Activated T-cell treated with anti-CD3 and anti-CD28 coated beads for 1 hour (primary cell): ENCODE data around the gene CCDC169.
"Not testable (repeated sequence)": the region's sequence is repeated elsewhere in the genome, so short reads cannot be mapped to it uniquely, and the experiment has no call there.

ENCODE experiments used
- DNase-seq: peaks from one replicate; pipeline ENCODE4 v3.0.0-alpha.2; 2020; ENCODE audit warnings: low read depth

Gene CCDC169

DNA sequence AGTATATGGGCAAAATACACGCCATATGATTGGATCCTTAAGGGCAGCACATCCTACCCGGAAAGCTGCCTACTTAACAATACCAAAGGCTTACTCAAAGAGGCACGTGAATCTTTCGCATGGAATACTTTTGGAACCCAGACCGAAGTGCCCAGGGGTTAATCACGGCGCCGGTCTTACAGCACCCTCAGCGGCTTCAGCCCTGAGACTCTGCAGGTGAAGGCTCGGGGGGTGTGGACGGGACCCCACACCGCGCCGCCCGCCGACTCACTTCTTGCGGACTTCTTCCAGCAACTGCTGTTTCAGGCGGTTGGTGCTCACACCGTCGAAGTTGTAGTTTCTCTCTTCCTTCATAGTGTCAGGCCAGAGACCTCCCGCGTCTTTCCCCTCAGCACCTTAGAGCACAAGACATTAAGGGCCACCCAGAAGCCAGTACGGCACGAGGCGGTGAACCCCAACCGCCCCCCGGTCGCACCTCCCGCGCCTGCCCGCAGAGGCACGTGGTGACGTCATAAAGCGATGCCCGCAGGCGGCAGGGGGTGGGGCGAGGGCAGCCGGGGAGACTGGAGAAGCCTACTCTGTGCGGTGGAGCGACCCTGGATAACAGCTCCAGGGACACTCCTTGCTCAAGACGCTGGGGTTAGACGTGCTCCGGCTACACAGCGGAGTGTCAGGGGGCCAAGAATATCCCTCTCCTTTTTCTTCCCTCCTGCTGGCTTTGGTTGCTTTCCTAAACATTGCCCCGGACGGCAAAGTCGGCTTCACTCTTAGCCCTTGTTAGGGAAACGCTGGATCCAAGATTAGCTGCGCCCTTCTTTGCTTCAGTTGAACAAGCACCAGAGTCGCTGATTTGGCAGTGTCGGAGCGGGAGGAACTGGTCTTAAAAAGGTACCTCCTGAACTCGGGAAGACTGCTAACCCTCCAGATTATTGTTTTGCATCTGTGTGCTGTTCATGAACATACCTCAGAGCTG is at the start of gene CCDC169:
Gene CCDC169, minus strand, starts transcription at position 449 of the 973 bp plus-strand sequence. Its CDS starts 95 bp downstream, at position 354.
- peak; percentile 43 for DNase-seq

DNA sequence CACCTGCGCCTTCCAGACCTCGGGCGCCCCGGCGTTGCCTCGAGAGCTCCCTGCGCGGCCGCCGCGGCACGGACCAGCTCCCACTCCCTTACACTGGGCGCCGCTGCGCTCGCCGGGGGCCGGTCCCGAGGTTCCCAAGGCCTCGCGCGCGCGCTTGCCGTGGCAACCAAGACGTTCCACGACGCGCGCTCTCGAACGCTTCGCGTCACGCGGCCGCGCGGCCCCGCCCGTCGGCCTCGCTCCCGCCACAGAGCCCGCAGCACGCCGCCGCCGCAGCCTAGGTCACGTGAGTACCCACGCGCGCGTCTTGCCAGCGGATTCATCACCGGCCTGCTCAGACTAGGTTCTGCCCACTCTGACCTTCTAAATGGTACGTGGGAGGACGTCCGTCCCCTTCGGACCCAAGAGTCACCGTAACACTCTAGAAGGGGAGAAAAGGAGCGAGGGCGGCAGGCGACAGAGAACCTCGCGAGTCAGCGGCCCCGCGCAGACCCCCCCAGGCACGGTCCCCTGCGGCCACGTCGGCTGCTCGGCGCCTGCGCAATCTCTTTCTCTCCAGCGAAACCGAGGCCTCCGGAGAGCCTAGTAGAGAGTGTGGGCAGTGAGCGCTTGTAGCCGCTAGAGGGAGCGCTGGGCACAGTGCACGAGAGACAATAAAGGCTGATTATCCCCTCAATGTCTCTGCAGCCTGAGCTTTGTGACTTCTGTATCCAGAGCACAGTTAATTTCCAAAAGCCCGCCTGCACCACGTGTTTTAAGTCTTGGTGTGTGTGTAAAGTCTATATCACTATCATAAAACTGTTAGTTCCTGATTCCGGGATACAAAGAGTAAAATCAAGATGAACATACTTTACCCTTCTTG is 48.8 kb upstream of the CCDC169 start, which contains the start of gene SPART:
Gene SPART, minus strand, starts transcription at position 173 of the 862 bp plus-strand sequence. CDS start 10,564 bp downstream, outside the sequence.
- peak; percentile 83 for DNase-seq

DNA sequence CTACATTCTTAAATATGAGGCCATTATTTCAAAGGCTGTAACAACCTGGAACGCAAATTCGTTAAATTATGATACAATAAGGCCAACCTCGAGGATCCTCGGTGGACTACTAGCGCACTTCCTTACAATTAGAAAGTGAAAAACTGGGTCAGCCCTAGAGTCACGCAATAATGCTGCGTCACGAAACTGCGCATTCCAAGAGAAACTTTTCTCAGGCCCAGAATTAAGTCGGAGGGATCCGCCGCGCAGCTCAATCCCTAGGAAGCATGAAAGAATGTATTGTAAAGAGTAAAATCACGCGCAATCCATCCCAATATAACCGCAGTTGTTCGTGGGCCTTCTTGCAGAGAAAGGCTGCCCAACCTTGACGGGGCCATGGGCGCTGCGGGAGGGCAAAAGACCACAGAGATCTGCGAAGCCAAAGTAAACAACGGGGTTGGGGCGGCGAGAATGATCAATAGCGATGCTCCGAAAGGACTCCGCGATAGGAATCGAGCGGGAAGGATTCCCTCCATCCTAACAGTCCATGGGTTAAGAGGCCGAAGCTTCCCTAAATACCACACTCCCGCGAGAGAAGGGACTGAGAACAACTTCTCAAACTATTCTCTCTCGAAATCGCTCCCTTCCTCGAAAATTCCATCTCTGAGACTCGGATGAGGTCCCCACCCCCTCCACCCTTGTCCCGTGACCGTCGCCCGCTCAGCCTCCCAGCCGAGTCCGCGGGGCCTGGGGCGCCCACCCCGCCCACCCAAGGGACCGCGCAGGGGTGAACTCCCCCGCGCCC is 48.0 kb upstream of the CCDC169 start:
- peak; percentile 9 for DNase-seq

DNA sequence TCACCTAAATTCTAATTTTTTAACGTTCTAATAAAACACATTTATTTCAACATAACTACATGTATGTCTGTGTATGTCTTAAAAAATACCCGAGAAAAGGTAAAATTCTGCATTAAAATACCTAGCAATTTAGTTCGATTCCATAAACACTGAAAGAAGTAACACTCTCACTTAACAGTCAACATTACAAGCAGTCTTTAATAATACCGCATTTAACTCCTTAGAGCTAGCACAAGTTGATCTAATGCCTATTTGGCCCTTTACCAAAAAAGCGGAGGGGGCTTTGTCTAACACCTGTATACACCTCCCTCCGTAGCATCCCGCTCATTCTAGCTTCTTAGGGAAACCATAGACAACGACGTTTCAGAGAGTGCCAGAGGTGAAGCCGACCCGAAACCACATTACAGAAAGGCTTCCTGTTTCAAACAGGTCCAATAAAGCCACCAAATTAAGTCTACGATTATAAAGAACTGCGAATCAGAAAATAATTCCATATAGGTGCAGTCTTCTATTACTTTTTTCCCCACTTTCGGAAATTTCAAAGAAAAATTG is 47.3 kb upstream of the CCDC169 start:
- DNase-seq, result peak; percentile 3

DNA sequence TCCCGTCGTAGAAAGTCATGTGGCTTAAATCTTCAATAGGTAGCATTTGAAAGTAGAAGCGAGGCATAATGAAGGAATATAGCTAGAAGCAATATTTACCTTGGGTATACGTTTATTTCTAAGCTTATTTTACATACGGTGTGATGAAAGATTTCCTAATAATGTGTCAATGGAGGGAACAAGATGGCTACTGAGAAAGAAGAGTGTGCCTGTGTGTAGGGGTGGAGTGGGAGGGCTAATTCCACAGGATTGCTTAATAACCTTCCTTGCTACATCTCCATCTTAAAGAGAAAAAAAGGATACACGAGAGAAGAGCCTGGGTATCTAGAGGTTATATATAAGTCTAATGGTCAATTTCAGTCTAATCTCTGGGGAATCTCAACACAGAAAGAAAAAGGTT is 46.6 kb upstream of the CCDC169 start:
- no peak for DNase-seq

DNA sequence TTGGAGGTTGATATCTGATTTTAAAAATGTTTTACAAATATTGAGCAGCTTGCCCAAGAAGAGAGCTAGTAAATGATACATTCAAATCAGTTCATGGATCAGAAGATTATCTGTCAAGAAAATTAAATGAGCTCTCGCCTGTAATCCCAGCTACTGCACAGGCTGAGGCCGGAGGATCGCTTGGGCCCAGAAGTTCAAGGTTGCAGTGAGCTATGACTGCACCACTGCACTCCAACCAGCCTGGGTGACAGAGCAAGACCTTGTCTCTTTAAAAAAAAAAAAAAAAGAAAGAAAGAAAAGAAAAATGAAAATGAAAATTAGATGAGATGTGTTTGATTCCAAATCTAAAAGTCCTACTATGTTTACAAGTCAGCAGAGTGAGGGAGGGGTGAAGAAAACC is 46.2 kb upstream of the CCDC169 start:
- no peak for DNase-seq

DNA sequence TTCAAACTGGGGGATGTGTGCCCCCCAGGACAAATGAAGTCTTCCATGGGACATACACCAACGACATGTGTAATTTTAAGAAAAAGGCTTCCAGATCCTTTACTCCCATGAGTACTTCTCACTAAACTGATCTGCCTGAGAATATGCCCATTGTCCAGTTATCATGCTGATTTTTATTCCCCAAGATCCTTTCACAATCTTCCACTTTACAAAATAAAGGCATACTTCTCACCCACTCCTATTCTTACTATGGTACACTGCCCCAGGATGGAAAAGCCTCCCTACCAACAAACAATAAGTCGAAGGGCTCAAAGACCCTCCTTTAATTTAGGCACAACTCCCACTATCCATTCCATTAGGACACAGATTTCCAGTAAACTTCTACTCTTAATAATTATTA is 45.1 kb upstream of the CCDC169 start:
- no peak for DNase-seq

DNA sequence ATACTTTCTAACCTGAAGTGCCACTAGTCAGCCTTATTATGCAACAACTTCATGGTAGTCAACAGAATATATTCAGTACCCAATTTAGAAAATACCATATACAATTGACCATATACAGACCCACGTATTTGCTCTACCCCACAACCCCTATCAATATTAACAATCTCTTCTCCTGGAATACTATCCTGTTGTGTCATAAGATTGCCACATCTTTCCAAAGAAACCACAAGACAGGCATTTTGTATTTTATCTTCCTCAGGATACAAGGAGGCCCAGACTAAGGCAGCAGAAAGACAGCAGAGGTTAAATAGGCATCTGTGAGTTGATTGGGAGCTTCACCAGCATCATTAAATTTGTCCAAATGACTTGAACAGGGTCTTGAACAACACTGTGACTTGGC is 44.1 kb upstream of the CCDC169 start:
- DNase-seq, result no peak

DNA sequence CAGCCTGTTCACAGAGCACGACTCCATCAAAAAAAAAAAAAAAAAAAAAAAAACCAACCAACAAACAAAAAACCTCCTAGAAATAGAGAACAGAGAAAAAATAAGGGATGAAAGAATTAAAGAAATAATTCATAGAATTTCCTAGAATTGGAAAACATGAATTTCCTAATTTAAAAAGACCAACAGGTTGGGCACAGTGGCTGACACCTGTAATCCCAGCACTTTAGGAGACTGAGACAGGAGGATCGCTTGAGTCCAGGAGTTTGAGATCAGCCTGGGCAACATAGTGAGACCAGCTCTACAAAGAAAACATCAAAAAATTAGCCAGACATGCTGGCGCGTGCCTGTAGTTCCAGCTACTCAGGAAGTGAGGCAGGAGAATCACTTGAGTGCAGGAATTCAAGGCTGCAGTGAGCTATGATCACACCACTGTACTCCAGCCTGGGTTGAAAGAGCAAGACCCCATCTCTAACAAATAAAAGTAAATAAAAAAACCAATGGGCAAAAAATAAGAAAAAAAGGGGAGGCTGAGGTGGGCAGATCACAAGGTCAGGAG is 42.1 kb upstream of the CCDC169 start:
- no peak for DNase-seq

DNA sequence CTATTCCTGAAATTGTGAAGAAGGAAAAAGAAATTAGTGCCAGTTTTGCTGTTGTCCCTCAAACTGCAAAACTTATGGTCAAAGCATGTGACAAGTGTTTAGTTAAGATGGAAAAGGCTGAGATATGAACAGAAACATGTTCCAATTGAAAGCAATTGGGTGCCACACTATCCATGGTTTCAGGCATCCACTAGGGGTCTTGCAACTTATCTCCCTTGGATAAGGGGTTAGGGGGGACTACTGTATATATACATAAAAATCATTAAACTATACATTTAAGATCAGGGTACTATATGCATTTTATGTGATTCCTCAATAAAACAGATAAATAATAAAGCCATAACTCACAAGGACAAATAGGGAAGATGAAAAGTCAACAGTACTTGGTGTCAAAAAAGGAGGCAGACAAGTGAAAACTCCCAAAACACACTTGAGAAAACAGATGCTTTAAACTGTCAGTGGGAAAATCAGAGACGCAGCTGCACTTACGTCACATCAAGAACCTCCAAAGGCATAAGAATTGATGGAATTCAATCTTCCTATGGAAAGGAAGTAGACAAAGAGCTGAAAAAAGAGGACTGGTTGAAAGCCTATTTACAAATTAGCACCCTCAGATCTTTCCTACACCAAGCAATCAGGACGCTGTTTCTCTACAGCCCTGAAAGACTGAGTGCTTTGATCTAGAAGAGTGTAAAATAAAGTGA is 40.5 kb upstream of the CCDC169 start:
- DNase-seq, result no peak

DNA sequence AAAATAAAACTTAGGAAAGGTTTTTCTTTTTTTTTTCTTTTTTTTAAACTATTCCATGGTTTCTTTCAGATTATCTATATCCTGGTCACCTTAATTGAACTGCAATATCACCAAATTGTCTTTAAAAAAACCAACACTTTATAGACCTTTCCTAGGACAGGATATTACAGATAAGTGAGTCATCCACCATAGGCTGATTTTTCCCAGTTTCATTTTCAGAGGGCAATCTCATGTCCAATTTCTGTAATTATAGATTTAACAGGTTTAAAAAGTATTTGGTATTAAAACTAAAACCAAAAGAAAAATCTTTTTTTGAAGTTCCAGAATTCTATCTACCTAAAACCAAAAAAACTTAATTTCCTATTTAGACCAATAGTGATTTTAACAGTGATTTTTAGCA is 35.4 kb upstream of the CCDC169 start:
- no peak for DNase-seq

DNA sequence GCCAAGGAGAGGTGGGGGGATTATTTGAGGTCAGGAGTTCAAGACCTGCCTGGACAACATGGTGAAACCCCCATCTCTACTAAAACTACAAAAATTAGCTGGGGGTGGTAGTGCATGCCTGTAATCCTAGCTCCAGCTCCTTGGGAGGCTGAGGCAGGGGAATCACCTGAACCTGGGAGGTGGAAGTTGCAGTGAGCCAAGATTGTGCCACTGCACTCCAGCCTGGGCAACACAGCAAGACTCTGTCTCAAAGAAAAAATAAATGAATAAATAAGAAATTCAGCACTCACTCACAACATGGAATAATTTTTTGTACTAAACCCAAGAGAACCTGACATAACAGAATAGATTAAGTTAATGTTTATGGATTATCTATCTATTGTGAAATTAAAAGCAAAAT is 34.6 kb upstream of the CCDC169 start:
- DNase-seq, result not testable (repeated sequence)

DNA sequence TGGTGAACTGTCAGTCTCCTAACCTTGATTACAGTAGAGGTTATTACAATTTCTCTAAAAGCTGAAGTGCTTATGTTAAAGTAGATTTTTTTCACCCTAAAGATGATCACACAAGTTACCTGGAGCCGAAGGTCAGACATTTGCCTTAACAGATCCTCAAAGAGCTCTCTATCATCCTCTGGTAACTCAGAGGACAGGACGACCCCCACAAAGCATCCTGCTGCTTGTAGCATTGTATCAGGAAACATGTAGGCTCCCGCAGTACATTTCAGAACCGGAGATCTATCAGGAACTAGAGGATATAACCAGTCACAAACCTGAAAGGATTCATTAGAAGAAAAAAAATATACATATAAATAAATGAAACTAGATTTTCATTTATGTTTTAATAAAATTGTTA is 33.7 kb upstream of the CCDC169 start:
- no peak for DNase-seq

DNA sequence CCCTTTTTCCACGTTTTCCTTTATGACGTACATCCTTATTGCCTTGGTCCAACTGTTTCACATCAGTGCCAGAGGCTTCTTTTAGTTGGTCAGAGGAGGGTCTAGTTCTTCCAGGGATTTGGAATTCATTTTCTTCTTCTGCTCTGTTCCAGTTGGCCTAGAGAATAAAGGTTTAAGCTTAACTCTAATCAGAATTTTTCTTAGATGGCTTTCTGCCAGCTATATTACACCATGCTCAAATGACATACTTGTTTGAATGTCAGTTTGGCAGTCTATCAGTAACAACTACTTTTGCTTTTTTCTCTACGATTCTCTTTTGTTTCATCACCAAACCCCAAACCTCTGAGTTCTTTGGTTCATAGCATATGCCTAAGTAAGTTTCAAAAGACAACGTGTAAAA is 31.7 kb upstream of the CCDC169 start:
- no peak for DNase-seq

DNA sequence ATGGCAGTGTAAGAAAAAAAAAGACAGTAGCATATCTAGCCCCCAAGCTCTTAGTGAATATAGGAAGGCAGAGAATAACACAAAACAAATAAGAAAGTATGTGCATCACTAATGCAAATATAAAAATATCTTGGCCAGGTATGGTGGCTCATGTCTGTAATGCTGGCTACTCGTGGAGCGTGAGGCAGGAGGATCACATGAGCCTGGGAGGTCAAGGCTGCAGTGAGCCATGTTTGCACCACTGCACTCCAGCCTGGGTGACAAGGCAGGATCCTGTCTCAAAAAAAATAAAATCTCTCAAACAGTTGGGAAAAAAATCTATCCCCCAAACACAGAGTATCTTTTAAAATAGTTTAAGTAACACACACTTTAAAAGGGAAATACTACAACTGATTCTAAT is 31.2 kb upstream of the CCDC169 start:
- no peak for DNase-seq

DNA sequence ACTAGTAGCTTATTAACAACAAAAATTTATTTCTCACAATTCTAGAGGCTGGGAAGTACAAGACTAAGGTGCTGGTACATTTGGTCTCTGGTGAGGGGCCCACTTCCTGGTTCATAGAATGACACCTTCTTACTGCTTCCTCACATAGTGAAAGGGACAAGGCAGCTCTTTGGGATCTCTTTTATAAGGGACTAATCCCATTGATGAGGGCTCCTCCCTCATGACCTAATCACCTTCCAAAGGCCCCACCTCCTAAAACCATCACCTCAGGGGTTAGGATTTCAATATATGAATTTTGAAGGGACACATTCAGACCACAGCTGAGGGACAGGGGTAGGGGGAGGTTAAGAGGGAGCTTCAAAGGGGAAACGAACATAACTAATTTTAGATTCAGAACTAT is 28.3 kb upstream of the CCDC169 start:
- no peak for DNase-seq

DNA sequence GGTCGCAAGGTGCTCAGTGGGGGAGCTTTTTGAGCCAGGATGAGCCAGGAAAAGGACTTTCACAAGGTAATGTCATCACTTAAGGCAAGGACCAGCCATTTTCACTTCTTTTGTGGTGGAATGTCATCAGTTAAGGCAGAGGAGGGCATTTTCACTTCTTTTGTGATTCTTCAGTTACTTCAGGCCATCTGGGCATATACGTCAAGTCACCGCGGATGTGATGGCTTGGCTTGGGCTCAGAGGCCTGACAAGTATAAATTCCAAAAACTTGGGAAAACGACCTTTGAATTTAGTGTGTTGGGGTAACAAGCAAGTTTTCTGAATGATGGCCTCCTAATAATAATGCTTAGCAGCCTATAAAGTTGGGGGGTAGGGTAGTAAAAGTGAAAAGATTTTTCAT is 27.3 kb upstream of the CCDC169 start:
- not testable (repeated sequence) for DNase-seq

DNA sequence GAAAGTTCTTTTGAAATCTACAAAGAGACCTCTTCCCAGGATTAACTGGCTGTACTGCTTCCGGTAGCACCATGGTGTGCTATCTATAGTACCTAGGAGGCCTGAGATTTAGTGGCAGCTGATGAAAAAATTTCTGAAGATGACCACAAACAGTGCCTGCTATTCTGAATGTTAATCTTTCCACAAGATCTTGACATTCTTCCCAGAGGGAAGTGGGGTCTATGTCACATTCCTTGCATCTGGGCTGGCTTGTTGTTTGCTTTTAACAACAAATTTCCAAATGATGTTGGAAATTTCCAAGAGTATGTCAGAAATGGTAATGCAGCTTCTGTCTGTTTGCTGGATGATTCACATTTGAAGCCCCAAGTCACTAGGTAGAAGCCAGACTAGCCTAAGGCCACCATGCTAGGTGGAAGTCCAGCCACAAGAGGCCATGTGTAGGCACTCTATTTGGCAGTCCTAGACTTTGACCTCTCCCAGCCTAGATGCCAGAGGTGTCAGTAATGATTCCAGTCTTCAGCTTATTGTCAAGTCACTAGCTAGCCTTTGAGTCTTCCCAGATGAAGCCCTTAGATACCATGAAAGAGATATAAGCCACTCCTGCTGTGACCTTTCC is 26.4 kb upstream of the CCDC169 start:
- DNase-seq, result no peak

DNA sequence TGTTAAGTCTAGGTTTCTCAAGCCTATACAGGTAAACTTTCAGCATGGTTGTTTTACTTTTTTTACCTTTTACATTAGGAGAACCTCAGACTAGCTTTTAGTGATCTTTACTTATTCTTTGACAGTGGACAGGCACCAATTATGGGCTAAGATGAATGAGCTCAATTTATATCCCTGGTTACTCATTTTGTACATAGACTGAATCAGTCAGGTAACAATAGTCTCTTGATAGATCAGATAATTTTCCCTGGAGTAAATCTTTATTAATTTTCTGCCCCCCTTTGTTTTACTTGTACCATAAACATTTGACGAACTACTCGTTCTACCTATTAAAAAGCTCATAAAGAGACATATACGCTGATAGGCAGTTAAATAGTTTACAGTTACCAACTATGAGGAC is 25.8 kb upstream of the CCDC169 start:
- DNase-seq, result no peak

DNA sequence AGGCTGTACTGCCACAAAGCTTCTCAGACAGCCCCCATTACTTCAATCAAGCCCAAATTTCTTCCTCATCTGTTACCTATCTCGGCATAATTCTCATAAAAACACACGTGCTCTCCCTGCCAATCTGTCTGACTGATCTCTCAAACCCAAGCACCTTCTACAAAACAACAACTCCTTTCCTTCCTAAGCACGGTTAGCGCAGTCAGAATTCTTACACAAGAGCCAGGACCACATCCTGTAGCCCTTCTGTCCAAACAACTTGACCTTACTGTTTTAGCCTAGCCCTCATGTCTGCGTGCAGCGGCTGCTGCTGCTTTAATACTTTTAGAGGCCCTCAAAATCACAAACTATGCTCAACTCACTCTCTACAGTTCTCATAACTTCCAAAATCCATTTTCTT is 22.2 kb upstream of the CCDC169 start:
- not testable (repeated sequence) for DNase-seq
